SU-DHL-6 (cell line): ENCODE measurements around the gene PPM1L.

Experiments used
- H2AFZ ChIP-seq: fragments of 200-600 bp; sonication (generic); 2 replicates; pipeline ENCODE4 v1.6.1; 2014; ENCODE audit warnings: low read depth, mild to moderate bottlenecking, moderate library complexity, mixed read lengths, antibody characterized with exemption, low read length; ENCODE audit not compliant: severe bottlenecking
- H3F3A ChIP-seq: fragments of 200-600 bp; shearing (Covaris generic); 2 replicates; pipeline ENCODE4 v1.6.0; 2016; ENCODE audit warnings: antibody characterized with exemption, mild to moderate bottlenecking; ENCODE audit not compliant: insufficient read depth
- H3K27ac ChIP-seq: fragments of 200-600 bp; sonication (generic); 2 replicates; pipeline ENCODE4 v1.5.1; 2016; ENCODE audit warnings: low read depth, mild to moderate bottlenecking, low read length, moderate library complexity, mixed read lengths
- H3K27me3 ChIP-seq: fragments of 200-600 bp; sonication (generic), shearing (Covaris generic); 2 replicates; pipeline ENCODE4 v1.6.0; 2014; ENCODE audit warnings: mild to moderate bottlenecking, low read length
- H3K36me3 ChIP-seq: fragments of 200-600 bp; sonication (generic); 2 replicates; pipeline ENCODE4 v1.6.1; 2014; ENCODE audit warnings: mild to moderate bottlenecking, low read length, mixed read lengths
- H3K4me2 ChIP-seq: fragments of 300-600, 200-600 bp; shearing (Covaris generic), sonication (generic); 2 replicates; pipeline ENCODE4 v1.6.0; 2014; ENCODE audit warnings: low read length, low read depth, mild to moderate bottlenecking; ENCODE audit not compliant: poor library complexity, severe bottlenecking
- H3K4me3 ChIP-seq: fragments of 200-600 bp; sonication (generic); 2 replicates; pipeline ENCODE4 v1.5.1; 2014; ENCODE audit warnings: antibody characterized with exemption, low read length, mild to moderate bottlenecking, mixed read lengths; ENCODE audit not compliant: insufficient read depth, poor library complexity, severe bottlenecking
- H3K79me2 ChIP-seq: fragments of 200-600 bp; sonication (generic); 2 replicates; pipeline ENCODE4 v1.6.1; 2014; ENCODE audit warnings: mild to moderate bottlenecking, low read length, moderate library complexity; ENCODE audit not compliant: insufficient read depth
- H3K9ac ChIP-seq: fragments of 200-600 bp; sonication (generic); 2 replicates; pipeline ENCODE4 v1.7.0; 2014; ENCODE audit warnings: mild to moderate bottlenecking, low read length
- H3K9me2 ChIP-seq: fragments of 200-600 bp; sonication (generic); replicated peaks from 2 replicates; pipeline ENCODE4 v1.6.1; 2014; ENCODE audit warnings: low read length; ENCODE audit not compliant: insufficient read depth
- H3K9me3 ChIP-seq: fragments of 200-600 bp; sonication (generic); 2 replicates; pipeline ENCODE4 v1.6.1; 2014; ENCODE audit warnings: low read length, mixed read lengths; ENCODE audit not compliant: insufficient read depth
- H4K20me1 ChIP-seq: fragments of 200-600 bp; sonication (generic); 2 replicates; pipeline ENCODE4 v1.6.1; 2014; ENCODE audit warnings: low read depth, mild to moderate bottlenecking, antibody characterized with exemption, low read length, moderate library complexity, mixed read lengths
- CTCF ChIP-seq: fragments of 200-600 bp; sonication (generic); IDR thresholded peaks from one replicate; pipeline ENCODE4 v1.5.1; 2017; ENCODE audit warnings: antibody characterized with exemption, mild to moderate bottlenecking, low read length, moderate library complexity; ENCODE audit not compliant: insufficient read depth, poor library complexity, severe bottlenecking
- EZH2phosphoT487 ChIP-seq: fragments of 200-600 bp; sonication (generic), shearing (Covaris generic); conservative IDR thresholded peaks from 2 replicates; pipeline ENCODE4 v1.6.1; 2018; ENCODE audit warnings: mild to moderate bottlenecking, antibody characterized with exemption, low read length, moderate library complexity, mixed read lengths

The PPM1L gene

GRCh38 chr3:160841455-160841854 is 85.4 kb downstream of the PPM1L start:
- no peaks in the 10 kb centered on the region for H3K9me2 ChIP-seq
- H3K9me3 ChIP-seq = no peaks in the 10 kb centered on the region
- TF ChIP-seq EZH2phosphoT487 (no peak), CTCF (no peak)
- H3K4me3 ChIP-seq = no peak overlapping the region
- no peak overlapping the region for H3K4me2 ChIP-seq
- no peaks in the 10 kb centered on the region for H3K27me3 ChIP-seq
- no peaks in the 10 kb centered on the region for H3K79me2 ChIP-seq
- no peaks in the 10 kb centered on the region for H3F3A ChIP-seq
- no peak overlapping the region for H3K9ac ChIP-seq
- no peak overlapping the region for H3K27ac ChIP-seq
- no peaks in the 10 kb centered on the region for H3K36me3 ChIP-seq
- H4K20me1 ChIP-seq = no peaks in the 10 kb centered on the region
- no peak overlapping the region for H2AFZ ChIP-seq

GRCh38 chr3:160842021-160843005 is 86.3 kb downstream of the PPM1L start:
- no peak overlapping the region for H3K9ac ChIP-seq
- no peak for TF ChIP-seq EZH2phosphoT487
- TF ChIP-seq CTCF = no peak
- H4K20me1 ChIP-seq = no peaks in the 10 kb centered on the region
- H3F3A ChIP-seq = no peaks in the 10 kb centered on the region
- no peaks in the 10 kb centered on the region for H3K36me3 ChIP-seq
- no peaks in the 10 kb centered on the region for H3K9me2 ChIP-seq
- no peaks in the 10 kb centered on the region for H3K27me3 ChIP-seq
- H3K79me2 ChIP-seq = no peaks in the 10 kb centered on the region
- no peak overlapping the region for H3K4me2 ChIP-seq
- no peaks in the 10 kb centered on the region for H3K9me3 ChIP-seq
- H2AFZ ChIP-seq = no peak overlapping the region
- H3K27ac ChIP-seq = no peak overlapping the region
- no peak overlapping the region for H3K4me3 ChIP-seq

GRCh38 chr3:160851629-160852210 is 95.7 kb downstream of the PPM1L start:
- H2AFZ ChIP-seq = no peak overlapping the region
- no peaks in the 10 kb centered on the region for H4K20me1 ChIP-seq
- H3K9me2 ChIP-seq = no peaks in the 10 kb centered on the region
- no peaks in the 10 kb centered on the region for H3F3A ChIP-seq
- no peak overlapping the region for H3K9ac ChIP-seq
- H3K36me3 ChIP-seq = no peaks in the 10 kb centered on the region
- no peaks in the 10 kb centered on the region for H3K79me2 ChIP-seq
- no peaks in the 10 kb centered on the region for H3K27me3 ChIP-seq
- H3K9me3 ChIP-seq = no peaks in the 10 kb centered on the region
- no peak overlapping the region for H3K27ac ChIP-seq
- H3K4me3 ChIP-seq = no peak overlapping the region
- TF ChIP-seq CTCF (no peak), EZH2phosphoT487 (no peak)
- no peak overlapping the region for H3K4me2 ChIP-seq
